Measurements from ENCODE around the gene HDGFL2. TPM values are rescaled to one million over a fixed set of nuclear protein-coding genes. Genes with fewer than 3 reads are reported as not detected.

Gene HDGFL2
- total RNA-seq, 3 donors from 2014 or later, result 33.0 to 34.1 (median 33.1) TPM

DNA sequence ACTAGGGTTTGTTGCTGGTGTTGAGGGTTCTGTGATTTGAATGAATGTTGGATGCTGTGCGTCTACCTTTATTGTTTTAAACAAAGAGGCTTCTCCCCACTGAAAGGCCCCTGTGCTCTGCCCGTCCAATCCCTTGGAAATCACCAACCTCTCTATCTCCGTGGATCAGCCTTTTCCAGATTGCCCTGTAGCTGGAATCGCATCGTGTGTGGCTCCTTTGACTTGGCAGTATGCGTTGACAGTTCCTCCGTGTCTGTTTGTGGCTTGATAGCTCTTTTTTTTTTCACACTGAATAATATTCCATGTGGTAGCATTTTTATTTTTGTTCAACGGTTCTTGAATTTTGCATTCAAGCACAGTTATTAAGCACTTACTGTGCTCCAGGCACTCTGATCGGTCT is 37.7 kb upstream of the HDGFL2 start:
- no peaks in the 10 kb centered on the region for H3K27me3 ChIP-seq
- no peak overlapping the region for H3K4me3 ChIP-seq
- intact Hi-C loops (cut with DNase I; ENCODE audit: low total_unique reads), result no loop called here
- no peaks in the 10 kb centered on the region for H3K36me3 ChIP-seq
- H3K4me1 ChIP-seq, result no peaks in the 10 kb centered on the region
- no peak for TF ChIP-seq POLR2AphosphoS5 (IDR thresholded peaks at IDR 0.05)
- no peak for TF ChIP-seq POLR2A (IDR thresholded peaks at IDR 0.05)
- TF ChIP-seq, protein P1, sequence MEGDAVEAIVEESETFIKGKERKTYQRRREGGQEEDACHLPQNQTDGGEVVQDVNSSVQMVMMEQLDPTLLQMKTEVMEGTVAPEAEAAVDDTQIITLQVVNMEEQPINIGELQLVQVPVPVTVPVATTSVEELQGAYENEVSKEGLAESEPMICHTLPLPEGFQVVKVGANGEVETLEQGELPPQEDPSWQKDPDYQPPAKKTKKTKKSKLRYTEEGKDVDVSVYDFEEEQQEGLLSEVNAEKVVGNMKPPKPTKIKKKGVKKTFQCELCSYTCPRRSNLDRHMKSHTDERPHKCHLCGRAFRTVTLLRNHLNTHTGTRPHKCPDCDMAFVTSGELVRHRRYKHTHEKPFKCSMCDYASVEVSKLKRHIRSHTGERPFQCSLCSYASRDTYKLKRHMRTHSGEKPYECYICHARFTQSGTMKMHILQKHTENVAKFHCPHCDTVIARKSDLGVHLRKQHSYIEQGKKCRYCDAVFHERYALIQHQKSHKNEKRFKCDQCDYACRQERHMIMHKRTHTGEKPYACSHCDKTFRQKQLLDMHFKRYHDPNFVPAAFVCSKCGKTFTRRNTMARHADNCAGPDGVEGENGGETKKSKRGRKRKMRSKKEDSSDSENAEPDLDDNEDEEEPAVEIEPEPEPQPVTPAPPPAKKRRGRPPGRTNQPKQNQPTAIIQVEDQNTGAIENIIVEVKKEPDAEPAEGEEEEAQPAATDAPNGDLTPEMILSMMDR (IDR thresholded peaks at IDR 0.05), result no peak
- H3K9me3 ChIP-seq, result no peaks in the 10 kb centered on the region
- no peak overlapping the region for H3K27ac ChIP-seq
- no peak for DNase-seq (ENCODE audit: low spot score in 2 of 2)

DNA sequence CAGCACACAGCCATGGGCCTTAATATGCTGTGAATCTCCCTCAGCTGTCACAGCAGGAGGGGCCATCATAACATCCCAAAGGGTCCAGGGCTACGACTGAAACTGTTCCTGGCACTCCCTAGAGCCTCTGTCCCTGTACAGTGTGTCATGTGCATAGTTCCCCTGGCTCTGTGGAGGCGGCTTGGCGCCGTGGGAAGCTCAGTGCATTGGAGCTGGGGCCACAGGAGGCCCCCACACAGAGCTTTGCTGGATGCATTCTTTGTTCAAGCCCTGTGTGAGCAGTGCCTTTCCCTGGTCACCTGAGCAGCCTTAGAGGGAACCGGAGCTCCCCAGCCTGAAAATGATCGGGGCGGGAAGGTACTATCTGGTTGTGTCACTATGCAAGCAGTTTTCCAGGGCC is 35.9 kb upstream of the HDGFL2 start:
- no peaks in the 10 kb centered on the region for H3K36me3 ChIP-seq
- intact Hi-C loops (cut with DNase I; ENCODE audit: low total_unique reads), result no loop called here
- H3K4me3 ChIP-seq, result no peak overlapping the region
- H3K27ac ChIP-seq, result no peak overlapping the region
- H3K4me1 ChIP-seq, result no peaks in the 10 kb centered on the region
- TF ChIP-seq POLR2AphosphoS5 (IDR thresholded peaks at IDR 0.05) (no peak), POLR2A (IDR thresholded peaks at IDR 0.05) (no peak)
- TF ChIP-seq, protein P1 (IDR thresholded peaks at IDR 0.05), result no peak
- DNase-seq (ENCODE audit: low spot score in 2 of 2), result no peak
- no peaks in the 10 kb centered on the region for H3K27me3 ChIP-seq
- H3K9me3 ChIP-seq, result no peaks in the 10 kb centered on the region

DNA sequence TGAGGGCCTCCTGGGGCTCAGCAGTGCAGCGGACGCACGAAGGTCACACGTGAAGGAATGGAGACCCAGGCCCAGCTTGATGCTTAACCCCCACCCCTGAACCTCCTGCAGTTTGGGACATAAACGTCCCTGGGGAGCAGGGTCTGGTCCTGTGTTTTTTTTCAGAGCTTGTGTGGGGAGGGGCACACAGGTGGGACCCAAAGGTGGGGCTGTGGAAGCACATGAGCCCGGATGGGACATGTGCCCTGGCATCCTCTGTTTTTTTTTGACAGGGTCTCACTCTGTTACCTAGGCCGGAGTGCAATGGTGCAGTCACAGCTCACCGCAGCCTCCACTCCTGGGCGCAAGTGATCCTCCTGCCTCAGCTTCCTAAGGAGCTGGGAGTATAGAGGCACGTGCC is 35.0 kb upstream of the HDGFL2 start:
- TF ChIP-seq, protein P1 (IDR thresholded peaks at IDR 0.05), result no peak
- no peak for TF ChIP-seq POLR2AphosphoS5 (IDR thresholded peaks at IDR 0.05)
- TF ChIP-seq POLR2A (IDR thresholded peaks at IDR 0.05), result no peak
- Histone ChIP-seq H3K27ac (no peak overlapping the region), H3K36me3 (no peaks in the 10 kb centered on the region), H3K4me1 (no peaks in the 10 kb centered on the region), H3K4me3 (no peak overlapping the region), H3K9me3 (no peaks in the 10 kb centered on the region), H3K27me3 (no peaks in the 10 kb centered on the region)
- DNase-seq (ENCODE audit: low spot score in 2 of 2), result no peak
- intact Hi-C loops (cut with DNase I; ENCODE audit: low total_unique reads), result no loop called here

DNA sequence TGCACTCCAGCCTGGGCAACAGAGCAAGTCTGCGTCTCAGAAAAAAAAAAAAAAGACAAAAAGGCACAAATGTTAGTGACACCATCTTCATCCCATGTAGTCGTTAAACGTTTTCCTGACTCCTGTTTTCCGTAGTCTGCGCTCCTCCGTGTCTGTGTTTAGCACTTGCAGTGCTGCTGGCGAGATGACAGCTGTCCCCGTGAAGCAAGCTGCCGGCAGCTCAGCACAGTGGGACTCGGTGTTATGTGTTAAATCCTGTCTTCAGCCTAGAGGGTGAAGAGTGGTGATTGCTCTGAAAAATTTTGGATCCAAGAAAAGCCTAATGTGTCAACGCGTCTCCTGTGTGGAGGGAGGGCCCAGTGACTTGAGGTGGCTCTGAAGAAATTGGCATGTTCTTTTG is 32.9 kb upstream of the HDGFL2 start:
- Histone ChIP-seq H3K4me1 (no peaks in the 10 kb centered on the region), H3K36me3 (no peaks in the 10 kb centered on the region), H3K9me3 (no peaks in the 10 kb centered on the region), H3K27ac (no peak overlapping the region), H3K4me3 (no peak overlapping the region), H3K27me3 (no peaks in the 10 kb centered on the region)
- TF ChIP-seq POLR2AphosphoS5 (IDR thresholded peaks at IDR 0.05), result no peak
- TF ChIP-seq, protein P1 (IDR thresholded peaks at IDR 0.05), result no peak
- no peak for TF ChIP-seq POLR2A (IDR thresholded peaks at IDR 0.05)
- DNase-seq (ENCODE audit: low spot score in 2 of 2), result no peak
- intact Hi-C loops (cut with DNase I; ENCODE audit: low total_unique reads), result no loop called here

DNA sequence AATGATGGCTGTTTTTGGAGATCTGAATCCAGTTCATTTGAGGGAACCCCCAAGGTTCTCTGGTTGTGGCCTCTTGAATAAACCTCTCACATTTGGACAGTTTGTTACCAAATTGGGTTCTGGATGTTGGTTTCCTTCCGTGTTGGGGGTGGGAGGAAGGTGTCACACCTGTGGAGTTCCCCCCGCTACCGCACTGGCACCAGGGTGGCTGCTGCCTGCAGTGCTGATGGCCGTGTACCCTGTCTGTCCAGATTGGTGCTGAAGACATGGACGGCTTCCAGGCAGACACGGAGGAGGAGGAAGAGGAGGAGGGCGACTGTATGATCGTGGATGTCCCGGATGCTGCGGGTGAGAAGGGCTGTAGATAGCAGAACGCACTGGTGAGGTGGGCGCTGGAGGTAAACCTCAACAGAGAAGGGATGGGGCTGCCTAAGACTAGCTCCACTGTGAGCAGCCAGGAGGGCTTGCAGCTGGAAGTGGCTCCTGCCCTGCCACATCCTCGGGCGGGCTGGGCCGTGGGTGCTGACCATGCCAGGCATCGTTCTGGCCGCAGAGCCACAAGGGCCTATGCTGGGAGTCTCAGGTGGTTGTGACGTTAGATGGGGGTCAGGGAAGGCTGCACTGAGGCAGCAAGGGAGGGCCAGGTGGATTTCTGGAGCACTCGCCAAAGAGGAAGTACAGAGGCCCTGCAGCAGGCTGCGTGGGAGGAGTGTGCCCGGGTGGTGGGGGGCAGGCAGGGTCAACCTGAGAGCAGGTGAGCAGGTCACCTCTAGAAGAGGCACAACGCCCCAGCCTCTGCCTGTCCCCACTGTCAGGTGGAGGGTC is 29.9 kb upstream of the HDGFL2 start:
- TF ChIP-seq POLR2AphosphoS5 (IDR thresholded peaks at IDR 0.05), result no peak
- TF ChIP-seq, protein P1 (IDR thresholded peaks at IDR 0.05), result no peak
- TF ChIP-seq POLR2A (IDR thresholded peaks at IDR 0.05), result no peak
- peaks cover 15% of the 10 kb centered on the region for H3K36me3 ChIP-seq
- no peaks in the 10 kb centered on the region for H3K4me1 ChIP-seq
- H3K27ac ChIP-seq, result no peak overlapping the region
- intact Hi-C loops (cut with DNase I; ENCODE audit: low total_unique reads), result no loop called here
- H3K27me3 ChIP-seq, result no peaks in the 10 kb centered on the region
- H3K4me3 ChIP-seq, result no peak overlapping the region
- no peak for DNase-seq (ENCODE audit: low spot score in 2 of 2)
- no peaks in the 10 kb centered on the region for H3K9me3 ChIP-seq

Data from breast epithelium (tissue), 4 donors.